ENCODE data around the gene NAV2. TPM values are rescaled to one million over a fixed set of nuclear protein-coding genes. Genes with fewer than 3 reads are reported as not detected.

Gene NAV2
- total and polyA plus RNA-seq, 12 donors, result 6.9 to 34.7 (median 20.2) TPM

GRCh38 chr11:19793326-19793725, 80.7 kb downstream of the NAV2 start:
- H3K36me3 ChIP-seq, result no peaks in the 10 kb centered on the region
- peaks cover 0 to 78% (median 39%) of the 10 kb centered on the region in 9 donors for H3K4me1 ChIP-seq
- no peak for DNase-seq
- no peaks in the 10 kb centered on the region for H3K9me3 ChIP-seq
- H3K27me3 ChIP-seq, result no peaks in the 10 kb centered on the region
- H3K27ac ChIP-seq, result peak overlapping the region in 1 of 10 donors; percentile 10
- no peak overlapping the region for H3K4me3 ChIP-seq
- TF ChIP-seq, protein P1, sequence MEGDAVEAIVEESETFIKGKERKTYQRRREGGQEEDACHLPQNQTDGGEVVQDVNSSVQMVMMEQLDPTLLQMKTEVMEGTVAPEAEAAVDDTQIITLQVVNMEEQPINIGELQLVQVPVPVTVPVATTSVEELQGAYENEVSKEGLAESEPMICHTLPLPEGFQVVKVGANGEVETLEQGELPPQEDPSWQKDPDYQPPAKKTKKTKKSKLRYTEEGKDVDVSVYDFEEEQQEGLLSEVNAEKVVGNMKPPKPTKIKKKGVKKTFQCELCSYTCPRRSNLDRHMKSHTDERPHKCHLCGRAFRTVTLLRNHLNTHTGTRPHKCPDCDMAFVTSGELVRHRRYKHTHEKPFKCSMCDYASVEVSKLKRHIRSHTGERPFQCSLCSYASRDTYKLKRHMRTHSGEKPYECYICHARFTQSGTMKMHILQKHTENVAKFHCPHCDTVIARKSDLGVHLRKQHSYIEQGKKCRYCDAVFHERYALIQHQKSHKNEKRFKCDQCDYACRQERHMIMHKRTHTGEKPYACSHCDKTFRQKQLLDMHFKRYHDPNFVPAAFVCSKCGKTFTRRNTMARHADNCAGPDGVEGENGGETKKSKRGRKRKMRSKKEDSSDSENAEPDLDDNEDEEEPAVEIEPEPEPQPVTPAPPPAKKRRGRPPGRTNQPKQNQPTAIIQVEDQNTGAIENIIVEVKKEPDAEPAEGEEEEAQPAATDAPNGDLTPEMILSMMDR (IDR thresholded peaks at IDR 0.05), result no peak
- ATAC-seq, result peak in 2 of 8 donors; percentile 36 to 43
- intact Hi-C loops (cut with DNase I), result loop anchor here in 1 of 10 donors (5.0 kb wide), 1 partner anchor 36 kb away; no protein-coding TSS in a partner anchor
- WGBS, 2 donors, result 47 to 72% methylated on average over 3 of the region's 3 CpGs

DNA sequence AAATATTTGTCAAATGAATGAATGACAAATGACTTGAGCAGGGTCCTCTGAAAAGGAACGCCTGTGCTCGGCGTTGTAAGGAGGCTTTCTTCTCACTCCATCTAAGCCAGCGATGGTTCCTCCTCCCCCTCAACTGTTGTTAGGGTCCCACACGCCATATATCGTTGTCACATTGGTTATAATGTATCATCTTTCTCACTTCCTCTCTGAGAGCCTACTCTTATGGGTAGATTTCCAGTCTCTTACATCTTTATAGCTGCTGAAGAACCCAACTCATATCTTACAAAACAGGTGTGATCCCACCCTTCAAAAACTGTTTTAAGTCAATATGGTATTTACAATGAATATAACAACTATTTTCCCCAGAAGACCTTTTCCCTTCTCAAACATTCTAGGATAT, 81.5 kb downstream of the NAV2 start:
- TF ChIP-seq, protein P1 (IDR thresholded peaks at IDR 0.05), result no peak
- Histone ChIP-seq H3K9me3 (no peaks in the 10 kb centered on the region), H3K36me3 (no peaks in the 10 kb centered on the region), H3K27me3 (no peaks in the 10 kb centered on the region), H3K4me3 (no peak overlapping the region), H3K27ac (no peak overlapping the region), H3K4me1 (peaks cover 0 to 77% (median 39%) of the 10 kb centered on the region in 9 donors)
- DNase-seq (no peak), ATAC-seq (no peak)
- WGBS, 2 donors, result 93 to 94% methylated on average over 6 of the region's 6 CpGs
- intact Hi-C loops (cut with DNase I), result loop anchor here in 1 of 10 donors (5.0 kb wide), 1 partner anchor 37 kb away; no protein-coding TSS in a partner anchor

DNA sequence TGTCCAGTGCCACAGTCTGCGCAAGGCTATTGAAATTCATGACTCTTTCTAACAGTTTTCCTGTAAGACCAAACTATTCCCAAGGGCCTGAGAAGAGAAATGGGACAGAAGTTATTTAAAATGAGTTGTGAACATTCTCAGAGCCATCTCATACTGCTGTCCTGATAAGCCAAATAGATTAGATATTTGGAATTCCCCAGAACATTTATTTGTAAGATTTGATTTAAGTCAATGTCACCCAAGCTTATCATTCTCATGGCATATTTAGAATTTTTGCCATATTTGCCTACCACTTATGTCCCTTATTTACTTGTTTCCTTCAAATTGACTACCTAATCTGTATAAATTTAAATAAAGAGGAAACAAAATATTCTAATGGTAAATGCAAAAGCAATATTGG, 82.4 kb downstream of the NAV2 start:
- ATAC-seq (no peak), DNase-seq (no peak)
- no peak overlapping the region for H3K4me3 ChIP-seq
- H3K4me1 ChIP-seq, result peaks cover 0 to 77% (median 37%) of the 10 kb centered on the region in 9 donors
- no peaks in the 10 kb centered on the region for H3K9me3 ChIP-seq
- WGBS, 2 donors, result 96 to 100% methylated on average over 1 of the region's 1 CpG
- intact Hi-C loops (cut with DNase I), result loop anchor here in 1 of 10 donors (5.0 kb wide), 1 partner anchor 233 kb away; no protein-coding TSS in a partner anchor
- TF ChIP-seq, protein P1 (IDR thresholded peaks at IDR 0.05), result no peak
- no peak overlapping the region for H3K27ac ChIP-seq
- no peaks in the 10 kb centered on the region for H3K27me3 ChIP-seq
- no peaks in the 10 kb centered on the region for H3K36me3 ChIP-seq

DNA sequence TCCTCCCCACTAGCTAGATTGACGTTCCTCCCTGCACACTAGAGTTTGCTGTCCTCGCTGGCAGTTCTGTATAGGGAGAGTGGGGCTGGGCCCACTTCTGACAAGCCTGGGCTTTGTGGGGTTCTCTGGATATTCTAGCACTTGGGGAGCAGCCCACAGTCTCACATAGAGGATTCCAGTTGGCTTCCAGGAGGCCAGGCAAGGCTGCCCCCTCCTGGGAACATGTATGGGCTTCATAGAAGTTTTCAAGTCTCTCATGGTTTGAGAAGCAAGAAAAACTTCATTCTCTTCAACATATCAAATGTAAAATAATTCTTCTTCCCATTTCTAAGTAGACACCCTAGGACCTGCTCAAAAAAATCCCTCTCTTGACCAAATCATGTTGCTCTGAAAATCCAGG, 87.5 kb downstream of the NAV2 start:
- no peaks in the 10 kb centered on the region for H3K27me3 ChIP-seq
- DNase-seq (no peak), ATAC-seq (peak in 6 of 8 donors; percentile 23 to 60 (median 42))
- H3K9me3 ChIP-seq, result no peaks in the 10 kb centered on the region
- 81 to 91% methylated on average over 2 of the region's 2 CpGs for WGBS, 2 donors
- H3K4me3 ChIP-seq, result no peak overlapping the region
- peaks cover 0 to 78% (median 31%) of the 10 kb centered on the region in 9 donors for H3K4me1 ChIP-seq
- intact Hi-C loops (cut with DNase I), result loop anchor here in 2 of 10 donors (10.0 kb wide), 2 partner anchors 55 to 235 kb away; no protein-coding TSS in a partner anchor
- TF ChIP-seq, protein P1 (IDR thresholded peaks at IDR 0.05), result peak in 7 of 9 donors; percentile 15 to 46 (median 36)
- no peak overlapping the region for H3K27ac ChIP-seq
- no peaks in the 10 kb centered on the region for H3K36me3 ChIP-seq

Measured in heart right ventricle (tissue), 16 donors.